HG03571 (cell line): ENCODE measurements around the gene PCBP3.

Source experiments
- ATAC-seq: cut with Tn5 transposase; IDR thresholded peaks from one replicate; pipeline ENCODE4 v1.9.1; 2021; ENCODE audit not compliant: unreplicated experiment

Gene PCBP3

DNA sequence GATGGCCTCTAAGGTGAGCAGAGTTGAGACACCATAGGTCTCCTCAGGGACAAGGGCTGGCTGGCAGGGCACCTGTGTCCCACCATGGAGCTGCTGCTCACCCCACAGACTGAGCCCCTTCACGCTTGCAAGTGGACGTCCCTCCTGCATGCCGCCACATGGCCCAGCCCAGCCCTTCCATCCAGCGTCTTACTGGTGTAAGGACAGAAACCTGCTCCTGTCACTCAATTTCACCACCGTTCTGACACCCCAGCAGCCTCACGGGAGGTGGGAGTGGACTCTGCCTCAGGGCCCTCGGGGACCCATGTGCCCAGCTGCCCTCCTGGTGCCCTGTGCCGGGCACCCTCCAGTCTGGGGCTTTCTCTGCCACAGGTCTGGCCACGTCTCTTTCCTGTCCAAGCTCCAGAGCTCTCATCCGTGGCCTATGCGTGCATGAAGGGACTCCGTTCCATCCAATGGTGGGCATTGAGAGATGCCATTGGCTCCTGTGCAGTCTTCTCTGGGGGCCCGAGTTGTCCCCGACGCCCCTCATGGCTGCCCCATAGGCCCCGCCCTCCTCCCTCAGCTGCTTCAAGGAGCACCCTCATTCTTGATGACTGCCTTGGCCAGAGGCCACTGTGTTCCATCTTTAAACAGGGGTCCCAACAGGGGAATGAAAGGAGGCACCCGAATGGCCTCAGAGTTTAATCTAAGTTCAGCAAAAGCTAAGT, 295.4 kb downstream of the PCBP3 start:
- ATAC-seq = no peak

DNA sequence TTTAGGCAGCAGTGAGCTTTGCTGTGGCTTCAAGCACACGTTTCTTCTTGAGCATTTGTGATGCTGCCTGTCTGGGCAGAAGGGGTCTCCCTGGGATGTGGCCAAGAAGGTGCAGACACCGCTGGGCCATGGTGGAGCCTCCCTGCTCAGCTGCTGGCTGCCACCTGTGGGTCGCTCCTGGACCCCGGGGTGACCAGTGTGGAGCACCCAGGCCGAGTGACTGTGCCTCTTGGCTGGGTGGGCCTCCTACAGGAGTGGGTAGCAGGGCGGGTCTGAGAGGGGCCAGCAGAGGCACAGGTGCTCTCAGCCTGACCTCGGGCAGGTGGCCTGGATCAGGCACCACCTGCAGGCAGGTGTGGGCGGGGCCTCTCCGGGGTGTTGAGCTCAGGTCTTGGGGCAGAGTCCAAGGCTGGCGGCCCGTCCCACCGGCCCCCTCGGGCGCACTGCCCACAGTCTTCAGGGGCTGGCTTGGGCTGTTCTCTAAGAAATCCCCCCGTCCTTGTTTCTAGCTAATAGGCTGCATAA, 296.1 kb downstream of the PCBP3 start:
- ATAC-seq = no peak

DNA sequence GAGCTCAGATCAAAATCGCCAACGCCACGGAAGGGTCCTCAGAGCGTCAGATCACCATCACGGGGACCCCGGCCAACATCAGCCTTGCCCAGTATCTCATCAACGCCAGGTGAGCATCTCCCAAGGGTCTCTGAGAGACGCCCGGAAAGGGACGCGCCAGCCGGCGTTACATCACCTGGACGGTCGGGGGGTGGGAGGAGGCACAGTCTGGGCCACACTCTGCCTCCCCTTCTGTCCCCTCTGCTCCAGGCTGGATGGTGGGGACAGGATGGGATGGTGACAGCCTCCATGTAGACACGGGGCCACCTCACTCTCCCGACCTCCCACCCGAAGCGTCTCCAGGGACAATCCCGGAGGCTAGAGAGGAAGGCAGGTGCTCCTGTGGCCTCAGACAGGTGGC, 296.6 kb downstream of the PCBP3 start:
- no peak for ATAC-seq

DNA sequence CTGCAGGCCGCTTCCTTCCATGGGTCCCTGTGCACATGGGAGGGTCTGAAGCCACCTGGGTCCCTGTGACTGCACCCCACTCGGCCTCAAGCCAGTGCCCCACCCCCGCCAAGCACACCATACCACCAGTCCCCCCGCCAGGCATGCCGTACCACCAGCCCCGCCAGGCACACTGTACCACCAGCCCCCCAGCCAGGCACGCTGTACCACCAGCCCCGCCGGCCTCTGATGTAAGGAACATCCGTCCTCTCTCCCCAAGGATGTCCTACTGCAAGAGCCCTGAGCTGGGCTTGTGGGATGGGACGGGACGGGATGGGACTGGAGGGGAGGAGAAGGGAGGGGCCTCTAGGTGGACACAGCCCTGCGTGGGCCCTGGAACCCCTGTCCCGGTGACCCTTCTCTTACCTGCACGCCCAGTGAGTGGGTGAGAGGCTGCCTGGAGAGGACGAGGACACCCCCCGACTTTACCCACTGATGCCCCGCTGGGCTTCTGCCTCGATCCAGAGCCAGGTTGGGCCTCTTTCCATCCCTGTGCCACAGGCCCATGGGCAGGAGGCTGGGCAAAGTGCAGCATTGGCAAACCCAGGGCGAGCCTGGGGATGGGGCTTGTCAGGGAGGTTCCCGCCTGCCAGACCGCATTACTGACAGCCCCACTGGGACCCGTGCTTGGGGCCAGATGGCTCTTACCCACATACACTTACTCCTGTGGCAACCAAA, 297.3 kb downstream of the PCBP3 start:
- no peak for ATAC-seq

DNA sequence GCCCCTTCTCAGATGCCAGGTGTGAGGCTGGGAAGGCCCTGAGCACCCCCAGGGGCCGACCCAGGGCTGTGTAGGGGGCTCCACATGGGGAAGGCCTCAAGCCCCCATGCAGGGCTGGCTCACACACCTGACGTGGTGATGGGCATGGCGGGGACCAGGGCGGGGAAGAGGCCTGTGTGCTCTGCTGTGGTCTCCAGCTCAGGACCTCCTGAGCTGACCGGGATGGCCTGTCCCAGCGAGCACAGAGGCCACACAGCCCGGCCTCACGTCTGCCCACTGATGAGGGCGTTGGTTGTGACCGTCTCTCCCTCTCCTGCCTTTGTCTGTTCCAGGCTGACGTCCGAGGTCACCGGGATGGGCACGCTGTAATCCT, 297.8 kb downstream of the PCBP3 start:
- ATAC-seq = no peak

DNA sequence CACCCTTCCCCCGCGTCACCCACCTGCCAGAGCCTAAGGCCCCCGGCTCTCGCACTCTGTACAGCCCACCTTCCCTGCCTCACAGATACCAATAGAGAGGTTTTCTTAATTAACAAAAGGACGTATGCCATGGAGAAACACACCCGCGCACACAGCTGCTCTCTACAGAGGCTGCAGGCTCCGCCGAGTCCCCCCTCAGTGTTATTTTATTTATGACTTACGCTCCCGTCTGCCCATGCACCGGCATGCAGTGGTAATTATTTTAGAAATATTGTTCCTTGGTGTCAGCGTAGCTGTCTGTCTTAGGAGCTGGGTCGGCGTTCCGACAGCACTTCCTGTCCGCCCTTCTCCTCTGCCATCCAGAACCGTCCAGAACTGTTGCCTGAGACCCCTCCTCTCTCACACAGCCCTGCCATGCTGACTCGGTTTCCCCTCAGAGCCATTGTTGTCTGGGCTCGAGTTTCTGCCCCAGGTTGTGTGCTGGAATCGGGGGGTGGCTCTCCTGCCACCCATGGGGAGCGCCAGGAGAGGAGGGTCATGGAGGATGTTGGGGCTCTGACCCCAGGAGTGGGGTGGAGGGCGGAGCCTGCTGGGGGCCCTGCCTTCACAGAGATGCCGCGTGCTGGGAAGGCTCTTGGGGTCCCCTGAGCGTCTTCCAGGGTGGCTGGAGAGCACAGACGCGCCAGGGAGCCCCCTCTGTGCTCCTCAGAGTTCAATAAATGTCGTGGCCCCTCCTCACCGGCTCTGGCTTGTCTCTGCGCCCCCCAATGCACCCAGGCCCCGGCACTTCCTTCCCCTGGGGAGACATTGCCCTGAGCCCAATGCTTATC, 298.4 kb downstream of the PCBP3 start:
- ATAC-seq = no peak

DNA sequence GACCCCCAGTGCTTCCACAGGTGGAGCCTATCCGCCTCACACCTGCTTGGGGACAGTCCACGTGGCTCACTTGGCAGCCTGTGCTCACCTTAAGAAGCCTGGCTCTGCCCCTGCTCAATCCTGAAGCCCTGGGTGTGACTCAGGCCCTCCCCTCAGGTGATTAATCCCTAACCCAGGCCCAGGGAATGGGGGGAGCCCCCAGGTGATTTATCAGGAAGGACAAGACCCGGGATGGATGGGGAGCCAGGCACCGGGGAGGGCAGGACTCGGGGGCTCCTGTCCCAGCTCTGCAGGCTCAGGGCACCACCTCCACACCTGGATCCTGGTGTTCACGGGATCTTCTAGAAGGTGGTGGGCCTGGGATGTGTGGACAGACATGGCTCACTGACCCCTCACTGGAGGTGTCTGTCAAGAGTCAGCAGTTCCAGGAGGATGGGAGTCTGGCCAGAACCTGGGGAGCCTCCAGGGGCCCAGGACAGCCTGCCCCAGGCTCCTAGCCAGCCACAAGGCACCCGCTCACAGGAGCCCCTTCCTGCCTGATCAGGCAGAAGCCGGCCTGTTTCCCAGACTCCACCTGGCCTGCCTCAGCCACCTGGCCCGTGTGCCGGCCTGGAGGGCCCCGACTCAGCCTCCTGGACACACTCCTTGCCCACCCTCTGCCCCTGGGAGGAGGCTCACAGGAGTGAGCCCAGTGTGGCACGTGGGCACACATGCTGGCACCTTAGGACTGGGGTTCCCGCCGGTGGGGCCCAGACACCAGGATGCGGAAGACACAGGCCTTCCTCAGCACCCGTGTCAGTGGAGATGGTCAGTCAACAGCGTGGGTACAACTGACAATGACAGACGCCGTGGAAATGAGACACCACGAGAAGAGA, 299.5 kb downstream of the PCBP3 start:
- ATAC-seq = no peak

DNA sequence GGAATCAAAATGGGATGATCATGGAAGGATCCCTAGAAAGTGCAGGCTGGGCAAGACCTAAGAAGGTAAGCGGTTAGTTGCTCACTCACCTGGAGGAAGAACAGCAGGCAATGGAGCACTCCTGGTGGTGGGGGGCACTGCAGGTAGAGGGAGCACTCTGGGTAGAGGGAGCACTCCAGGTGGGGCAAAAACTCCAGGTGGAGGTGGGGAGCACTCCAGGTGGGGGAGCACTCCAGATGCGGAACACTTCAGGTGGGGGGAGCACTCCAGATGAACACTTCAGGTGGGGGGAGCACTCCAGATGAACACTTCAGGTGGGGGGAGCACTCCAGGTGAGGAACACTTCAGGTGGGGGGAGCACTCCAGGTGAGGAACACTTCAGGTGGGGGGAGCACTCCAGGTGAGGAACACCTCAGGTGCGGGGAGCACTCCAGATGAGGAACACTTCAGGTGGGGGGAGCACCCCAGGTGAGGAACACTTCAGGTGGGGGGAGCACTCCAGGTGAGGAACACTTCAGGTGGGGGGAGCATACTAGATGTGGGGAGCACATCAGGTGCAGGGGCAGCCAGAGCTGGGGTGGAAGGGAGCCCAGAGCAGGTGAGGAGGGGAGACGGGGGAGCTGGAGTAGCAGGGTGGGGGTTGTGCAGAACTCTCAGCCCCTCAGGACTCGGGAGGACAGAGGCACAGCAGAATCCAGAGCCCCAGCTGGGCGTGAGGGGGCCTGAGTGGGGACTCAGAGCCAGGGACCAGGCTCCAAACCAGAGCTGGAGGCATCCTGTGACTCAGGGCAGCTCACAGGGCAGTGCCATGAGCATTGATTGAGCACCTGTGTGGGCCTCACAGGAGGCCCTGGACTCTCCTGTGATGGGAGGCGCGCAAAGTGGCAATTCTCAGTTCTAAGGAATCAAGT, 300.4 kb downstream of the PCBP3 start:
- ATAC-seq = no peak

DNA sequence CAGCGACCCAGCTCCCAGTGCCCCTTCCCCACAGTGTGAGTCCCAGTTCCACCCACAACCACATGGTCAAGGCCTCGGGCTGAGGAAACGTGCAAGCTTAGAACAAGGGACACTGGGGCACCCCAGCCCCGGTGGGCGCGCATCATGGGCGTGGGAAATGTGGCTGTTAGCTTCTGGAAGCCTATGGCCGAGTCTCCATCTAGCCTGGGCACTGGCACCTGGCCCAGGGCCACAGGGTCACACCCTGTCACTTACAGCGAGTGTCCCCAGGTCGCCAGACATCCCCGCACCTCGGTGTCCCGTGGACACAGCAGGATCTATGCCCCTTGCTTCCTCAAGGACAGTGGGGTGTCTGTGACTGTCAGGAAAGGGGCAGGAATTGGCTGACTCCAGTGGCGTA, 301.1 kb downstream of the PCBP3 start:
- ATAC-seq = no peak

DNA sequence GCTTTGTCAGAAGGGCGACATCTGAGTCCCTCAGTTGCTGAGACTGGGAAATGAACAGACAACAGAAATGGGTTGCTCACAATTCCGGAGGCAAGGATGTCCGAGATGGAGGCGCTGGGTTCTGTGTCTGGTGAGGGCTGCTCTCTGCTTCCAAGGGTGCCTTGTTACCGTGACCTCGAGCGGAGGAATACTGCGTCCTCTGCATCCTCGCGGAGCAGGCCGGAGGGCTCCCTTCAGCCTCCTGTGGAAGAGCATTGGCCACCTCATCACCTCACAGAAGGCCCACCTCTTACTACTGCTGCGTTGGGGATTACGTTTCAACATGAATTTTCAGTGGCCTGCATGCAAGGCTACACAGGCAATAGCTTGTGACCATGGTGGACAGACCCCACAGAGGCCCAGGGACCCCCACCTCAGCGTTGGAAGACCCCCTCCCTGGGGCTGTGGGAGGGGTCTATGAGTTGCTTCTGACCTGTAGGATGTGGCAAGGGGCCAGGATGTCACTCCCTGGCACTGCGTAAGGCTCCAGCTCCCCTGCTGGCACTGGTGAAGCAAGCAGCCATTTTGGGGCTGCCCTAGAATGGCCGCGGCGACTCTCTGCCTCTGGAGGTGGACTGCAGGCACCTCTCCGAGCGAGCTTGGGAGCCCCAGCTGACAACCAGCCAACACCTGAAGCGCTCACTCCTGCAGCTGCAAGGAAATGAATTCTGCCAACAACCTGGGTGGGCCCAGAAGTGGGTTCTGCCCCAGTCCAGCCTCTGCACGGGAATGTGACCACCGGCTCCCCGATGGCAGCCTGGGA, 301.7 kb downstream of the PCBP3 start:
- no peak for ATAC-seq

DNA sequence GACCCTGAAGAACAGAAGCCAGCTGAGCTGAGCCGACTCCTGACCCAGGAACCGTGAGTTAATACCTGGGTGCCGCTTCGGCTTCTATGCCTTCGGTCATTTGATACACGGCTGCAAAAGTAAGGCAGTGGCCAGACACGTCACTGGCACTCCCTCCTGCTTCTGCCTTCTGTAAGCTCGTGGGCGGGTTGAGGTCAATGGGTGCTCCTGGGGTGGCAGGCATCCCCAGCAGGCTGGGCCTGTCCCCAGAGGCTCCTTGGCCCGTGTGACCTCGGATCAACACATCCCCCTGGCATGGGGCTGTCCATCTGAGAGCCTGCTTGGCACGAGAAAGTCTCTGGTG, 302.3 kb downstream of the PCBP3 start:
- ATAC-seq = no peak

DNA sequence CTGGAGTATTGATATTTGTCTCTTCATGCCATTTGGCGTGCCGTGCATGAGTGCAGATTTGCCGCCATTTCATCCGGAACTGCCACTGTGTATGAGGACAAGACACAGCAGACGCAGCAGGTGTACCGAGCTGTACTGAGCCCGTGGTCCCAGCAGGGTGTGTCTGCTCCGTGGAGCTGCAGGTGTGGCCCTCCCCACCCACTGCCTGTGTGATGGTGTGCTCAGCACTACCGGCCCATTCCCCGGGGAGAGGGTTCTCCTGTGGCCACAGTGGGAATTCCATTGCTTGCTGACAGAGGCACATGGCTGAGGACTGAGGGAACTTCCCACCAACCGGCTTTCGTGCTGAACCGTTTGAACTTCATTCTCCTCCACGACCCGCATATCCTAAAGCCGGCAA, 303.8 kb downstream of the PCBP3 start:
- ATAC-seq = no peak

DNA sequence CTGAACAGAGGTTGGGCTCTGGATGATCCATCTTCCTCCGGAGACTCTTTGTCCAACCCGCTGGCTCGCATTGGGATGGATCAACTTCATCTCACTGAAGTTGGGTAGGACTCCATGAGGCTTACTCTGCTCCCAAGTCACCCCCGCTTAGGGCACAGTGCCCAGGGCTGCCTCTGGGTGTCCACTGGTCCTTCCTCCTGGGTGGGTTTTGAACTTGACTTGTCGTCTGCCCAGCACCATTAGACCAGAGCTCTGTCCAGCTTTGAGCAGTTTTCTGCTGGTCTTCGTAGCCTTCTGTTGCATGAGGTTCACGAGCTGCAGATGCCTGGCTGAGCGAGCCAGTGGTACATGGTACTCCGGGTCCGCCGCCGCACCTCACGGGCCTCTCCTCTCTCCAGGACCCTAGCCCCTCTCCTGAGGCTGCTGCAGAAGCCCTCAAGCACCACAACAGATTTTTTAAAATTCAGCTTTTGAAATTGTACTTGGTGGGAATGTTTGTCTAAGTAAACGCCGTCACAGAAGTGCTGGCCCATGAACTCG, 304.3 kb downstream of the PCBP3 start:
- ATAC-seq = no peak

DNA sequence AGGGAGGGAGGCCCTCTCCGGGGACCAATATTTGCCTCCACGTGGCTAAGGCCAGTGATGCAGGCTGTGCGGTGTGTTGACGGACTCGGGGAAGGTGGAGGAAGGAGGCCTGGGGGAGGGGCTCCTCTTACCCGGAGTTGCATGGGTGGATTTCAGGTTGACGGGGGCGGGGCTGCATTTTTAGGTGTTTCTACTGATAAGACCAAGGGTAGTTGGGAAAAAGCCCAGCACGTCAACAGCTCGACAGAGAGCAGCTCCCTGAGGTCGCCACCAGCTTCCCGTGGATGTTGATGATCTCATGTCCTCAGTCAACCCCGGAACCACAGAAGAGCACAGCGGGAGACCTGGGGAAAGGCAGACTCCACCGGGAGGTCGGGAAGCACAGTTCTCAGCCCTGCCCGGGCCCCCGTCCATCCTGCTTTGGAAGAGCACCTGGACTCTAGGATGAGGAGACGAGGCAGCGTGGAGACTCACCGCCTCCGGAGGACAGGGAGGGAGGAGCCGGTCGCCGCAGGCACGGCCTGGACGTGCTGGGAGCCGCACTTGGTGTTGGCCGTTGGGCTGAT, 305.1 kb downstream of the PCBP3 start:
- no peak for ATAC-seq

DNA sequence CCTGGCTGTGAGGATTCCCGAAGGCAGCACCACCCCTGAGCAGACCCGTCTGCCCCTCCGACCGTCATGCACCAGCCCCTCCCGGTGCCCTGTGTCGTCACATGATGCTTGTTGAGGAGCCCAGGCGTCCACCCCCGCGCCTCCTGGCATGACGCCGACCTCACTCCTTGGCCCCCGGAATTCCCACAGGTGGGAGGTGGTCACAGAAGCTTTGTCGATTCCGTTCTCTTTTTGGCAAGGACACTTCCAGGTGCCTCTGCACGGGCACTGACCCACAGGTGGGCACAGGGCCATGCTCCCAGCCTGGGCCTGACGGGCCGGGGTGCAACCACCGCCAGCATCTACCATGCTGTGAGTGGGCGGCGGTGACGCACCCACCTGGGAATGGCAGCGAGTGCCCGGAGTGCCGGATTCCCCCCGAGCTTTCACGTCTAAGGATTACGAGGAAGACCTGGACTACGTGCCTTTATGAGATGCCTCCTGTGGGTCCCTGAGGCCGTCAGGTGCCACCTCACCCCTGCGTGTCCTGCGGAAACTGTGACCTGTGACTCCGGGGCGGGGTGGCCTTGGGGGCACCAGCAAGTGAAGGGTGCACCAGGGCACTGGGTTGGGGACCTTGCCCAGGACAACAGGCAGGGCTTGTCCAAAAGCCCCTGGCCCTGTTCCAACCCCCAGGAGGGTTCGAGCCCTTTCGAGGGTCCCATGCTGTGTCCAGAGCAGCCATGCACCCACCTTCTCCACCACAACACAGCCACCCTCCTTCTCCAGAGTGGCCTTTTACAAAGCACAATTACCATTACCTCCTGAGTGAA, 306.6 kb downstream of the PCBP3 start:
- no peak for ATAC-seq

DNA sequence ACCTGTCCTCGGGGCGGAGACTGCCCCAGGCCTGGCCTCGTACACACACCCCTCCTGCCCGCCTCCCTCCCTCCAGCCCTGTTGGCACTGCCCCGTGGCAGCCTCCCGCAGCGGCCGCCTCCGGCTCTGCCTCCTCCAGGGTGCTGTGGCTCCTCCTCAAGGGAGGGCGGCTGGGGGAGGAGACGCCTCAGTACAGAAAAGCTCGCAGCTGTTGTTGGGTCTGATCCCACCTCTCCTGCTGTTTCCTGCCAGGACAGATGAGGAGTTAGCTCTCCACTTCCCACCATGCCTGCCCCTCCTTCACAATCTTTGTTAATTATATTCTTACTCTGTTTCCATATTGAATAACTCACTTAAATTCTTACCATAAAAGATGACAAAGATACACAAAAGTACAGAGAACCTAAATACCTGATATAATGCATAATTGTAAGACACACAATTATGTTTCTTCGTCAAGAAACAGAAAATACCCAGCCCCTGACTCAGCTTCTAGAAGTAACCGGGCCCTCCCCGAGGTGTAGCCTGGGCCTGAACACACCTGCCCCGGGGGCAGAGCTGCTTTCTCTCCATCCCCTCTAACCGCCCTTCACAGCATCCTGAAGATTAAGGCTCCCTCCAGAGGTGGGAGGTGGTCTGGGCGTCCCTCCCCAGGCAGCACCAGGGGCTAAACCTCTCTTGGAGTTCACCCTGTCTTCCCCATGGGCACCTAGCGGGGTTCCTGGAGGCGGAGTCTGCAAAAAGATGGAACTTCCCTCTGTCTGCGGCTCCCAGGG, 307.4 kb downstream of the PCBP3 start:
- ATAC-seq = no peak

DNA sequence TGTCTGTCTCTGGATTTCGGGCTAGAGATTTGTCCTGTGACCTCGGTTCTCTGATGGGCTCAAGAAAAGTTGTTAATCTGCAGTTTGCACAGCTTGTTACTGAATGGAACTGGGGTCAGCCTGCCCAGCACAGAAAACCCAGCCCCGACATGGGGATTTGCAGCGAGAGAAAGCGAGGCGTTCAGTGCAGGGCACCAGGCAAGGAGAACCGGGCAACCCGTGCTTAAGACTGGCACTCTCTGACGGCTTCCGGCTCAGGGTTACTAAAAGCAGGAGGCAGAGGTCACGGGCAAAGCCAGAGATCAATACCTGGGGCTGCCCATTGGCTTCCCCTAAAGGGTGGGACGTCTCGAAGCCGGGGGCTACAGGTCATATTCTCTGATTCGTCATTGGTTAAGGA, 308.2 kb downstream of the PCBP3 start:
- ATAC-seq = no peak
